Endodermal cell (in vitro differentiated cells): Measurements from ENCODE around the gene SEMA3B. TPM values are rescaled to one million over a fixed set of nuclear protein-coding genes. Genes with fewer than 3 reads are reported as not detected.

Source experiments
- DNase-seq: peaks from one replicate; pipeline ENCODE4 v3.0.0-alpha.2; 2017
- H3K27ac ChIP-seq: 2 replicates; pipeline ENCODE4 v1.5.1; 2013; ENCODE audit warnings: mild to moderate bottlenecking, low read depth, low read length, moderate library complexity
- H3K27me3 ChIP-seq: 2 replicates; pipeline ENCODE4 v1.6.1; 2013; ENCODE audit warnings: mild to moderate bottlenecking, low read length, moderate library complexity; ENCODE audit not compliant: insufficient read depth, control insufficient read depth, poor library complexity, severe bottlenecking
- H3K36me3 ChIP-seq: 2 replicates; pipeline ENCODE4 v1.7.0; 2013; ENCODE audit warnings: mild to moderate bottlenecking, low read length, moderate library complexity; ENCODE audit not compliant: control insufficient read depth, insufficient read depth
- H3K4me1 ChIP-seq: one replicate; pipeline ENCODE4 v1.7.0; 2013; ENCODE audit warnings: low read length; ENCODE audit not compliant: control insufficient read depth, insufficient read depth
- H3K4me3 ChIP-seq: 2 replicates; pipeline ENCODE4 v1.5.1; 2013; ENCODE audit warnings: mild to moderate bottlenecking, low read length, moderate library complexity
- H3K9ac ChIP-seq: 2 replicates; pipeline ENCODE4 v1.6.1; 2013; ENCODE audit warnings: mild to moderate bottlenecking, low read length, moderate library complexity; ENCODE audit not compliant: poor library complexity, severe bottlenecking; ENCODE audit errors: extremely low read depth
- H3K9me3 ChIP-seq: 2 replicates; pipeline ENCODE4 v1.6.1; 2013; ENCODE audit warnings: mild to moderate bottlenecking, low read length, moderate library complexity; ENCODE audit not compliant: control insufficient read depth
- H3K27ac Mint-ChIP-seq: 2 replicates; pipeline ENCODE4 v1.8.0; 2020; ENCODE audit warnings: mixed read lengths
- H3K27me3 Mint-ChIP-seq: 2 replicates; pipeline ENCODE4 v1.8.0; 2021; ENCODE audit warnings: mild to moderate bottlenecking, mixed read lengths; ENCODE audit not compliant: insufficient read depth
- H3K36me3 Mint-ChIP-seq: 2 replicates; pipeline ENCODE4 v1.8.0; 2020; ENCODE audit warnings: low read depth, mixed read lengths
- H3K4me1 Mint-ChIP-seq: 2 replicates; pipeline ENCODE4 v1.8.0; 2020; ENCODE audit warnings: mixed read lengths
- H3K4me3 Mint-ChIP-seq: 2 replicates; pipeline ENCODE4 v1.8.0; 2020; ENCODE audit warnings: mild to moderate bottlenecking, moderate library complexity, mixed read lengths
- H3K9me3 Mint-ChIP-seq: 2 replicates; pipeline ENCODE4 v1.8.0; 2020; ENCODE audit warnings: mild to moderate bottlenecking, mixed read lengths
- WGBS, 2 experiments: methylation state at CpG; one replicate each; pipeline versions ENCODE4 v1.1.5 to v1.1.7; 2013; ENCODE audit warnings: missing lambda C conversion rate in 2 of 2, mixed read lengths in 1 of 2; ENCODE audit not compliant: insufficient coverage in 1 of 2, insufficient read length in 1 of 2; 5-methylcytosine and 5-hydroxymethylcytosine counted together
- total RNA-seq, 2 donors: library from RNA; stranded (reverse); fragmentation: NEBNext Ultra II Directional in 1 of 2; extraction: Animal tissue kit (Norgen Biotek cat#: 25700) in 1 of 2; gene quantifications; 2 replicates in 1 of 2; 3 replicates in 1 of 2; pipeline ENCODE4 v1.2.1, GENCODE V29; 2021
- TF ChIP-seq, protein P1 (sequence below): fragments of 200-600 bp; sonication (generic); conservative IDR thresholded peaks from 2 replicates; pipeline ENCODE4 v1.5.0; 2021; ENCODE audit warnings: antibody characterized with exemption, mild to moderate bottlenecking

Gene SEMA3B
- total RNA-seq, 2 donors from 2014 or later: 6.5 to 10.3 TPM

DNA sequence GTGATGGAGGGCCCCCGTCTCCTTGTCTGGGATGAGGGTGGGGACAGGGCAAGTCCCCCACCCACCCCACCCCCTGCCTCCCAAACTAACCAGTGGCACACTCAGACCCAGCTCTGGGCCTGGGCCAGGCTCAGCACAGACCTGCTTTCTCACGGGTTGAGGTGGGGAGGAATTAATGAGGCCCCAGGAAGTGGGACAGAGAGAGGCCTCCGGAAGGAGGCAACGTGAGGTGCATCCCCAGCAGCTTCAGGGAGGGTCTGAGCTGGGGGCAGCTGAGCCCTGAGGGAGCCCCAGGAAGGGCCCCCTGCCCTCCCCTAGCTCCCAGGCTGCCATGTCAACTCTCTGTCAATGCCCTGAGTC, 47.9 kb upstream of the SEMA3B start:
- H3K27me3 Mint-ChIP-seq: peaks cover 20% of the 10 kb centered on the region
- Histone ChIP-seq H3K9me3 (no peaks in the 10 kb centered on the region), H3K27me3 (peaks cover 7% of the 10 kb centered on the region), H3K27ac (no peak overlapping the region), H3K9ac (no peak overlapping the region), H3K4me3 (no peak overlapping the region), H3K4me1 (no peaks in the 10 kb centered on the region), H3K36me3 (no peaks in the 10 kb centered on the region)
- H3K4me1 Mint-ChIP-seq: peaks cover 3% of the 10 kb centered on the region
- H3K9me3 Mint-ChIP-seq: no peaks in the 10 kb centered on the region
- no peak overlapping the region for H3K4me3 Mint-ChIP-seq
- TF ChIP-seq, protein P1, sequence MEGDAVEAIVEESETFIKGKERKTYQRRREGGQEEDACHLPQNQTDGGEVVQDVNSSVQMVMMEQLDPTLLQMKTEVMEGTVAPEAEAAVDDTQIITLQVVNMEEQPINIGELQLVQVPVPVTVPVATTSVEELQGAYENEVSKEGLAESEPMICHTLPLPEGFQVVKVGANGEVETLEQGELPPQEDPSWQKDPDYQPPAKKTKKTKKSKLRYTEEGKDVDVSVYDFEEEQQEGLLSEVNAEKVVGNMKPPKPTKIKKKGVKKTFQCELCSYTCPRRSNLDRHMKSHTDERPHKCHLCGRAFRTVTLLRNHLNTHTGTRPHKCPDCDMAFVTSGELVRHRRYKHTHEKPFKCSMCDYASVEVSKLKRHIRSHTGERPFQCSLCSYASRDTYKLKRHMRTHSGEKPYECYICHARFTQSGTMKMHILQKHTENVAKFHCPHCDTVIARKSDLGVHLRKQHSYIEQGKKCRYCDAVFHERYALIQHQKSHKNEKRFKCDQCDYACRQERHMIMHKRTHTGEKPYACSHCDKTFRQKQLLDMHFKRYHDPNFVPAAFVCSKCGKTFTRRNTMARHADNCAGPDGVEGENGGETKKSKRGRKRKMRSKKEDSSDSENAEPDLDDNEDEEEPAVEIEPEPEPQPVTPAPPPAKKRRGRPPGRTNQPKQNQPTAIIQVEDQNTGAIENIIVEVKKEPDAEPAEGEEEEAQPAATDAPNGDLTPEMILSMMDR: no peak
- H3K36me3 Mint-ChIP-seq: no peaks in the 10 kb centered on the region
- DNase-seq: no peak
- H3K27ac Mint-ChIP-seq: no peak overlapping the region
- 93 to 100% methylated on average over 2 to 3 of the region's 4 CpGs for WGBS, 2 experiments

DNA sequence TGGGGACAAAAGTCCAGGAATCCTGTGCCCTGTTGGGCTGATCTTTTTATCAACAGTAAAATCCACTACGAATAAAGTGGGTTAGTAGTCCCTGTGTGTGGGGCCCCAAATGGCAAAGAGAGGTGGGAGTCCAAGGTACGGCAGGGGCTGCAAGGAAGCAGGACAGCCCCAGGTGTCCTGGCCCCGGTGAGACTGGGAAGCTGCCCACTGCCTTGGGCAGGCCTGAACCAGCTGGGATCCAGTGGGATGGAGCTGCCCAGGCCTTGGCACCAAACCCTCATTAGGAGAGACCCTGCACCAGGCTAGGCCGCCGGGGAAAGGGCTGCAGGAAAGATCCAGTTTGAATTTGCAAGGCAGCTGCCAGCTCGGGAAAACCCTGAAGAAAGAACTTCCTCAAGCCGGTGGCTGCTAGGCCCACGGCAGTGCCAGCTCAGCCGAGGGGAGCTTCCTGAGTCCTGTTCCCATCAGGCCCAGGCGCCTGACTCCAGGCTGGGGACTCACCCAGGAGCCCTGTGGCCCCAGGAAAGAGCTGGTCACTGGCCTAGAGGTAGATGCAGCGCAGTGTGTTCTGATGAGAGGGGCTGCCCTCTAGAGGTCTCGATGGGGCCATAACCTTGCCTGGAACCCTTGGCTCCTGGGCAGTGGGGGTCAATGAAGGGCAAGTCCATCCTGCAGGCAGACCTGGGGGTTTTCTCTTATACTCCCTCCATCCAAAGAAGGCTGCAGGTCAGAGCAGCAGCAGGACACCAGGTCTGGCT, 47.4 kb upstream of the SEMA3B start:
- Histone ChIP-seq H3K4me1 (no peaks in the 10 kb centered on the region), H3K27ac (no peak overlapping the region), H3K9me3 (no peaks in the 10 kb centered on the region), H3K27me3 (peaks cover 7% of the 10 kb centered on the region), H3K9ac (no peak overlapping the region), H3K36me3 (no peaks in the 10 kb centered on the region), H3K4me3 (no peak overlapping the region)
- no peak overlapping the region for H3K27ac Mint-ChIP-seq
- H3K27me3 Mint-ChIP-seq: peaks cover 25% of the 10 kb centered on the region
- WGBS, 2 experiments: 77 to 78% methylated on average over 10 to 12 of the region's 12 CpGs
- TF ChIP-seq, protein P1: peak; percentile 74
- H3K36me3 Mint-ChIP-seq: no peaks in the 10 kb centered on the region
- H3K9me3 Mint-ChIP-seq: no peaks in the 10 kb centered on the region
- peaks cover 3% of the 10 kb centered on the region for H3K4me1 Mint-ChIP-seq
- H3K4me3 Mint-ChIP-seq: no peak overlapping the region
- peak; percentile 91 for DNase-seq

DNA sequence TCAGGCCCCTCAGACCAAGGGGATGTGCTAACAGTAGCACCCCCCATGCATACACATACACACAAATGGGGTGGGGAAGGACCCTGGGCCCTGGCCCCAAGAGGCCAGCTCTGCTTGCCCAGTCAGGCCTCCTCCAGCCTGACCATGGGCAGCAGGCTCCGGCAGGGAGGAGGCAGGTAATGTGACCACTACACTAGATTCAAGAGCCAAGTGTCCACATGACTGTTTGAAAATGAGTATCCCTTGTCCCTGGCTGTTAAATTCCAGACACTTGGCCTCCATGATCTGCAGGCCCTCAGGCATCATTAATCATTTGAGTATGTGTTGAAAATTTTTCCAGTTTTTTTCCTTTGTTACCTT, 46.8 kb upstream of the SEMA3B start:
- Histone ChIP-seq H3K9me3 (no peaks in the 10 kb centered on the region), H3K9ac (no peak overlapping the region), H3K36me3 (no peaks in the 10 kb centered on the region), H3K27ac (no peak overlapping the region), H3K4me3 (no peak overlapping the region), H3K27me3 (peaks cover 7% of the 10 kb centered on the region), H3K4me1 (no peaks in the 10 kb centered on the region)
- Mint-ChIP-seq H3K27ac (no peak overlapping the region), H3K27me3 (peaks cover 30% of the 10 kb centered on the region), H3K4me1 (peaks cover 5% of the 10 kb centered on the region), H3K36me3 (no peaks in the 10 kb centered on the region), H3K4me3 (no peak overlapping the region), H3K9me3 (no peaks in the 10 kb centered on the region)
- TF ChIP-seq, protein P1: no peak
- 70 to 100% methylated on average over 1 of the region's 1 CpG for WGBS, 2 experiments
- DNase-seq: no peak
